Activated naive CD8-positive, alpha-beta T cell (primary cell): ENCODE data around the gene GDPD4.

Experiments used
- H3K27ac Mint-ChIP-seq: one replicate; pipeline ENCODE4 v1.8.0; 2021; ENCODE audit warnings: mixed read lengths
- H3K27me3 Mint-ChIP-seq: one replicate; pipeline ENCODE4 v1.8.0; 2021; ENCODE audit warnings: mixed read lengths
- H3K36me3 Mint-ChIP-seq: one replicate; pipeline ENCODE4 v1.8.0; 2021; ENCODE audit warnings: mixed read lengths
- H3K4me1 Mint-ChIP-seq: one replicate; pipeline ENCODE4 v1.8.0; 2021; ENCODE audit warnings: low read depth, mixed read lengths
- H3K4me3 Mint-ChIP-seq: one replicate; pipeline ENCODE4 v1.8.0; 2021; ENCODE audit warnings: mild to moderate bottlenecking, mixed read lengths
- H3K9me3 Mint-ChIP-seq: one replicate; pipeline ENCODE4 v1.8.0; 2021; ENCODE audit warnings: low read depth, mixed read lengths

GDPD4 gene

GRCh38 chr11:77175021-77175842 lies 126.3 kb downstream of the GDPD4 start:
- H3K9me3 Mint-ChIP-seq = no peaks in the 10 kb centered on the region
- H3K4me1 Mint-ChIP-seq = peaks cover 4% of the 10 kb centered on the region
- no peaks in the 10 kb centered on the region for H3K27me3 Mint-ChIP-seq
- H3K4me3 Mint-ChIP-seq = no peak overlapping the region
- H3K27ac Mint-ChIP-seq = no peak overlapping the region
- no peaks in the 10 kb centered on the region for H3K36me3 Mint-ChIP-seq

GRCh38 chr11:77174559-77174958 lies 126.9 kb downstream of the GDPD4 start:
- no peaks in the 10 kb centered on the region for H3K9me3 Mint-ChIP-seq
- H3K27me3 Mint-ChIP-seq = no peaks in the 10 kb centered on the region
- H3K36me3 Mint-ChIP-seq = no peaks in the 10 kb centered on the region
- no peak overlapping the region for H3K27ac Mint-ChIP-seq
- peaks cover 4% of the 10 kb centered on the region for H3K4me1 Mint-ChIP-seq
- H3K4me3 Mint-ChIP-seq = no peak overlapping the region

GRCh38 chr11:77173494-77173893 lies 128.0 kb downstream of the GDPD4 start:
- Mint-ChIP-seq H3K4me3 (no peak overlapping the region), H3K4me1 (peaks cover 4% of the 10 kb centered on the region), H3K27ac (no peak overlapping the region), H3K9me3 (no peaks in the 10 kb centered on the region), H3K27me3 (no peaks in the 10 kb centered on the region), H3K36me3 (no peaks in the 10 kb centered on the region)

GRCh38 chr11:77172666-77172982 lies 128.9 kb downstream of the GDPD4 start:
- Mint-ChIP-seq H3K4me1 (peaks cover 2% of the 10 kb centered on the region), H3K27ac (no peak overlapping the region), H3K27me3 (no peaks in the 10 kb centered on the region), H3K4me3 (no peak overlapping the region), H3K36me3 (no peaks in the 10 kb centered on the region), H3K9me3 (no peaks in the 10 kb centered on the region)

GRCh38 chr11:77171885-77172665 lies 129.4 kb downstream of the GDPD4 start:
- Mint-ChIP-seq H3K4me3 (no peak overlapping the region), H3K9me3 (no peaks in the 10 kb centered on the region), H3K4me1 (peaks cover 2% of the 10 kb centered on the region), H3K27ac (no peak overlapping the region), H3K36me3 (no peaks in the 10 kb centered on the region), H3K27me3 (no peaks in the 10 kb centered on the region)

- H3K27me3 Mint-ChIP-seq = no peaks in the 10 kb centered on the region
- no peaks in the 10 kb centered on the region for H3K36me3 Mint-ChIP-seq
- peaks cover 2% of the 10 kb centered on the region for H3K4me1 Mint-ChIP-seq
- no peaks in the 10 kb centered on the region for H3K9me3 Mint-ChIP-seq
- H3K27ac Mint-ChIP-seq = no peak overlapping the region
- H3K4me3 Mint-ChIP-seq = no peak overlapping the region
These were observed 130.2 kb downstream of the GDPD4 start for GRCh38 chr11:77171254-77171653.

GRCh38 chr11:77170107-77170506 lies 131.4 kb downstream of the GDPD4 start:
- Mint-ChIP-seq H3K4me3 (no peak overlapping the region), H3K36me3 (no peaks in the 10 kb centered on the region), H3K27ac (no peak overlapping the region), H3K4me1 (no peaks in the 10 kb centered on the region), H3K9me3 (no peaks in the 10 kb centered on the region), H3K27me3 (no peaks in the 10 kb centered on the region)

- no peaks in the 10 kb centered on the region for H3K4me1 Mint-ChIP-seq
- H3K9me3 Mint-ChIP-seq = no peaks in the 10 kb centered on the region
- H3K4me3 Mint-ChIP-seq = no peak overlapping the region
- no peak overlapping the region for H3K27ac Mint-ChIP-seq
- no peaks in the 10 kb centered on the region for H3K27me3 Mint-ChIP-seq
- H3K36me3 Mint-ChIP-seq = no peaks in the 10 kb centered on the region
These were observed 133.7 kb downstream of the GDPD4 start for GRCh38 chr11:77167791-77168190.

GRCh38 chr11:77167111-77167626 lies 134.3 kb downstream of the GDPD4 start:
- Mint-ChIP-seq H3K9me3 (no peaks in the 10 kb centered on the region), H3K4me1 (no peaks in the 10 kb centered on the region), H3K27me3 (no peaks in the 10 kb centered on the region), H3K4me3 (no peak overlapping the region), H3K27ac (no peak overlapping the region), H3K36me3 (no peaks in the 10 kb centered on the region)
